HEK293 (cell line): Measurements from ENCODE around the gene CEACAM19.
A peak's percentile ranks its signal among the peaks of the same experiment; 100 is the strongest.
"Not testable (repeated sequence)": the region's sequence is repeated elsewhere in the genome, so short reads cannot be mapped to it uniquely, and the experiment has no call there.

ENCODE experiments used
- CTCF ChIA-PET: fragments of 350-600 bp; formaldehyde crosslinking; extraction: SDS; loops from one replicate; lab custom pipeline; 2021; ENCODE audit warnings: antibody characterized with exemption; lab: Yijun Ruan, JAX
- POLR2A ChIA-PET: fragments of 300-600 bp; formaldehyde crosslinking; extraction: SDS; loops from one replicate; lab custom pipeline; 2020; ENCODE audit warnings: antibody characterized with exemption, inconsistent platforms; lab: Yijun Ruan, JAX
- H3K27ac ChIP-seq: fragments of 200-500 bp; sonication (Bioruptor generic); 2 replicates; pipeline ENCODE4 v1.5.1; 2014; ENCODE audit warnings: low read depth, low read length, control low read depth, inconsistent platforms; ENCODE audit errors: extremely low read depth
- H3K36me3 ChIP-seq, 2 experiments: fragments of 200-500 bp in 1 of 2; sonication (Bioruptor generic) in 1 of 2; 1 replicate in 1 of 2; 2 replicates in 1 of 2; pipeline ENCODE4 v1.5.1; 2014 to 2017; ENCODE audit warnings: inconsistent platforms in 2 of 2, low read length in 2 of 2; ENCODE audit not compliant: control insufficient read depth in 2 of 2, insufficient read depth in 1 of 2
- H3K4me1 ChIP-seq: fragments of 200-500 bp; sonication (Bioruptor generic); 2 replicates; pipeline ENCODE4 v1.5.1; 2014; ENCODE audit warnings: mild to moderate bottlenecking, low read length, inconsistent platforms; ENCODE audit not compliant: control insufficient read depth, insufficient read depth
- H3K4me3 ChIP-seq: 2 replicates; pipeline ENCODE4 v1.5.1; 2011; ENCODE audit warnings: low read depth, mild to moderate bottlenecking, control low read depth, low read length, moderate library complexity
- H3K9me3 ChIP-seq: fragments of 200-500 bp; sonication (Bioruptor generic); 2 replicates; pipeline ENCODE4 v1.5.1; 2014; ENCODE audit warnings: low read depth, low read length, inconsistent platforms; ENCODE audit not compliant: control insufficient read depth, insufficient read depth
- KLF7 ChIP-seq: fragments of 450-650 bp; formaldehyde crosslinking; IDR thresholded peaks from 2 replicates; pipeline ENCODE4 v1.5.1; 2016; ENCODE audit warnings: missing biosample characterization, missing genetic modification characterization, borderline replicate concordance
- MZF1 ChIP-seq: fragments of 450-650 bp; formaldehyde crosslinking; IDR thresholded peaks from 2 replicates; pipeline ENCODE4 v1.5.1; 2017; ENCODE audit warnings: missing biosample characterization, missing genetic modification characterization, borderline replicate concordance
- OSR2 ChIP-seq: fragments of 450-650 bp; formaldehyde crosslinking; IDR thresholded peaks from 2 replicates; pipeline ENCODE4 v1.5.1; 2016; ENCODE audit warnings: missing biosample characterization, missing genetic modification characterization
- PRDM6 ChIP-seq: fragments of 450-650 bp; formaldehyde crosslinking; IDR thresholded peaks from 2 replicates; pipeline ENCODE4 v1.5.1; 2017; ENCODE audit warnings: missing biosample characterization, missing genetic modification characterization
- SP3 ChIP-seq: fragments of 450-650 bp; formaldehyde crosslinking; IDR thresholded peaks from 2 replicates; pipeline ENCODE4 v1.5.1; 2016; ENCODE audit warnings: missing biosample characterization, missing genetic modification characterization
- ZNF121 ChIP-seq: fragments of 450-650 bp; formaldehyde crosslinking; IDR thresholded peaks from 2 replicates; pipeline ENCODE4 v1.5.1; 2016; ENCODE audit warnings: missing biosample characterization, missing genetic modification characterization
- ZNF335 ChIP-seq: fragments of 450-650 bp; formaldehyde crosslinking; conservative IDR thresholded peaks from 2 replicates; pipeline ENCODE4 v1.5.1; 2016; ENCODE audit warnings: missing biosample characterization, missing genetic modification characterization
- ZNF433 ChIP-seq: fragments of 450-650 bp; formaldehyde crosslinking; IDR thresholded peaks from 2 replicates; pipeline ENCODE4 v1.5.1; 2016; ENCODE audit warnings: missing biosample characterization, missing genetic modification characterization, low read depth
- ZNF558 ChIP-seq: fragments of 450-650 bp; formaldehyde crosslinking; IDR thresholded peaks from 2 replicates; pipeline ENCODE4 v1.5.1; 2016; ENCODE audit warnings: missing biosample characterization, missing genetic modification characterization
- ZNF623 ChIP-seq: fragments of 450-650 bp; formaldehyde crosslinking; IDR thresholded peaks from 2 replicates; pipeline ENCODE4 v1.5.1; 2016; ENCODE audit warnings: missing biosample characterization, missing genetic modification characterization
- ZNF776 ChIP-seq: fragments of 450-650 bp; formaldehyde crosslinking; IDR thresholded peaks from 2 replicates; pipeline ENCODE4 v1.5.0; 2017; ENCODE audit warnings: missing biosample characterization, missing genetic modification characterization, borderline replicate concordance

Gene CEACAM19

GRCh38 chr19:44626048-44626624 lies 45.1 kb upstream of the CEACAM19 start:
- no peak overlapping the region for H3K27ac ChIP-seq

GRCh38 chr19:44627631-44628030 lies 43.7 kb upstream of the CEACAM19 start:
- no peak overlapping the region for H3K4me3 ChIP-seq
- no peak overlapping the region for H3K27ac ChIP-seq
- POLR2A ChIA-PET = interaction anchor here (0.6 to 2.6 kb wide), 2 partner anchors 16 to 72 kb away, joined by 3 to 9 read pairs; partner anchors contain the start of gene PVR
- H3K4me1 ChIP-seq = no peaks in the 10 kb centered on the region
- CTCF ChIA-PET = interaction anchor here (1.4 kb wide), 1 partner anchor 9 kb away, joined by 3 read pairs; no protein-coding TSS in a partner anchor
- no peaks in the 10 kb centered on the region for H3K9me3 ChIP-seq
- H3K36me3 ChIP-seq = no peaks in the 10 kb centered on the region
- TF ChIP-seq OSR2 (tag by site-specific recombination) (no peak), ZNF558 (tag by site-specific recombination) (no peak), ZNF335 (tag by site-specific recombination) (no peak), ZNF121 (no peak), SP3 (tag by site-specific recombination) (no peak)

More at GRCh38 chr19:44626048-44626624, 45.1 kb upstream of the CEACAM19 start:
- no peaks in the 10 kb centered on the region for H3K9me3 ChIP-seq
- ChIA-PET POLR2A (interaction anchor here (0.6 to 2.6 kb wide), 2 partner anchors 17 to 49 kb away, joined by 3 to 9 read pairs; partner anchors contain the start of gene PVR), CTCF (interaction anchor here (0.8 to 1.3 kb wide), 4 partner anchors 31 to 69 kb away, joined by 3 to 5 read pairs (median 4); no protein-coding TSS in a partner anchor)
- no peak overlapping the region for H3K4me3 ChIP-seq
- H3K36me3 ChIP-seq = no peaks in the 10 kb centered on the region
- TF ChIP-seq ZNF433 = no peak
- TF ChIP-seq MZF1 (tag by site-specific recombination) = no peak
- no peaks in the 10 kb centered on the region for H3K4me1 ChIP-seq

- H3K9me3 ChIP-seq = no peaks in the 10 kb centered on the region
- no peak for TF ChIP-seq ZNF776 (tag by site-specific recombination)
- TF ChIP-seq PRDM6 = no peak
- no peak for TF ChIP-seq KLF7 (tag by site-specific recombination)
- peak; percentile 93 for TF ChIP-seq ZNF623 (tag by site-specific recombination)
- TF ChIP-seq, all 188 proteins: peak for 1
- CTCF ChIA-PET = interaction anchor here (1.4 kb wide), 1 partner anchor 11 kb away, joined by 3 read pairs; no protein-coding TSS in a partner anchor
- Histone ChIP-seq H3K36me3 (no peaks in the 10 kb centered on the region), H3K27ac (no peak overlapping the region), H3K4me1 (no peaks in the 10 kb centered on the region), H3K4me3 (no peak overlapping the region)
- POLR2A ChIA-PET = no interaction called here
These were observed 42.5 kb upstream of the CEACAM19 start for GRCh38 chr19:44628793-44629192.

GRCh38 chr19:44631611-44632010 lies 39.7 kb upstream of the CEACAM19 start:
- not testable (repeated sequence) for H3K9me3 ChIP-seq, H3K36me3 ChIP-seq, H3K4me1 ChIP-seq, H3K27ac ChIP-seq, H3K4me3 ChIP-seq
- ChIA-PET CTCF (interaction anchor here (1.2 to 1.5 kb wide), 2 partner anchors 25 to 48 kb away, joined by 4 to 5 read pairs; no protein-coding TSS in a partner anchor), POLR2A (interaction anchor here (3.5 kb wide), 1 partner anchor 11 kb away, joined by 12 read pairs; the partner anchor contains the start of gene PVR)

- H3K27ac ChIP-seq, H3K9me3 ChIP-seq, CTCF ChIA-PET, H3K4me3 ChIP-seq, H3K4me1 ChIP-seq, H3K36me3 ChIP-seq: not testable (repeated sequence)
- POLR2A ChIA-PET = interaction anchor here (0.7 to 1.3 kb wide), 2 partner anchors 9 to 10 kb away, joined by 3 to 4 read pairs; partner anchors contain the start of gene PVR
These were observed 37.2 kb upstream of the CEACAM19 start for GRCh38 chr19:44634058-44634457.
